ENCODE measurements around the gene PRKCH.

The PRKCH gene

GRCh38 chr14:61589691-61590581 is 268.6 kb downstream of the PRKCH start:
- DNase-seq (ENCODE audit: low spot score), result peak; percentile 46

GRCh38 chr14:61591862-61592261 is 270.5 kb downstream of the PRKCH start:
- DNase-seq (ENCODE audit: low spot score), result no peak

- DNase-seq (ENCODE audit: low spot score), result no peak
These were observed 272.0 kb downstream of the PRKCH start for GRCh38 chr14:61593330-61593729.

- no peak for DNase-seq (ENCODE audit: low spot score)
These were observed 275.6 kb downstream of the PRKCH start for GRCh38 chr14:61596990-61597389.

GRCh38 chr14:61598980-61599379 is 277.6 kb downstream of the PRKCH start:
- no peak for DNase-seq (ENCODE audit: low spot score)

GRCh38 chr14:61599942-61600341 is 278.6 kb downstream of the PRKCH start:
- DNase-seq (ENCODE audit: low spot score), result no peak
